PFSK-1 (cell line): Measurements from ENCODE around the gene GZF1.

Experiments used
- FOXP2 ChIP-seq: optimal IDR thresholded peaks from 2 replicates; pipeline ENCODE3; 2011; ENCODE audit warnings: borderline replicate concordance, control low read depth, inconsistent platforms; ENCODE audit not compliant: insufficient read depth; ENCODE audit errors: extremely low read length, extremely low read depth
- POLR2AphosphoS5 ChIP-seq: IDR thresholded peaks from 2 replicates; pipeline ENCODE4 v1.6.1; 2012; ENCODE audit warnings: low read depth, mild to moderate bottlenecking, control low read depth, low read length, moderate library complexity
- REST ChIP-seq, 2 experiments: IDR thresholded peaks; 2 replicates each; pipeline versions ENCODE4 v1.6.1 to v1.8.0; 2011 to 2012; ENCODE audit warnings: low read depth in 2 of 2, low read length in 2 of 2, control low read depth in 1 of 2, inconsistent platforms in 1 of 2, mild to moderate bottlenecking in 1 of 2, moderate library complexity in 1 of 2; ENCODE audit not compliant: insufficient read depth in 1 of 2
- SIN3A ChIP-seq: IDR thresholded peaks from 2 replicates; pipeline ENCODE4 v1.6.1; 2012; ENCODE audit warnings: mild to moderate bottlenecking, low read length, moderate library complexity, borderline replicate concordance; ENCODE audit not compliant: insufficient read depth
- TAF1 ChIP-seq: IDR thresholded peaks from 2 replicates; pipeline ENCODE4 v1.6.1; 2012; ENCODE audit warnings: low read length, control low read depth, borderline replicate concordance; ENCODE audit not compliant: insufficient read depth

Gene GZF1

GRCh38 chr20:23381876-23382275 is 19.9 kb downstream of the GZF1 start:
- no peak for TF ChIP-seq SIN3A
- no peak for TF ChIP-seq FOXP2

GRCh38 chr20:23386304-23387117 is 24.5 kb downstream of the GZF1 start:
- TF ChIP-seq REST (IDR thresholded peaks at IDR 0.05; ENCODE audit: insufficient read depth in 1 of 2, low read depth in 2 of 2, low read length in 2 of 2) (no peak), FOXP2 (no peak), TAF1 (no peak), SIN3A (no peak), POLR2AphosphoS5 (no peak)

- TF ChIP-seq POLR2AphosphoS5 (no peak), REST (IDR thresholded peaks at IDR 0.05; ENCODE audit: insufficient read depth in 1 of 2, low read depth in 2 of 2, low read length in 2 of 2) (no peak), SIN3A (no peak), TAF1 (no peak), FOXP2 (no peak)
These were observed 25.1 kb downstream of the GZF1 start for GRCh38 chr20:23387118-23387443.

GRCh38 chr20:23390091-23390774 is 28.3 kb downstream of the GZF1 start:
- TF ChIP-seq SIN3A: no peak
- no peak for TF ChIP-seq FOXP2
- no peak for TF ChIP-seq REST (IDR thresholded peaks at IDR 0.05; ENCODE audit: insufficient read depth in 1 of 2, low read depth in 2 of 2, low read length in 2 of 2)
- TF ChIP-seq POLR2AphosphoS5: no peak
- TF ChIP-seq TAF1: no peak

GRCh38 chr20:23391707-23392310 is 29.8 kb downstream of the GZF1 start:
- TF ChIP-seq TAF1 (no peak), SIN3A (no peak), REST (IDR thresholded peaks at IDR 0.05; ENCODE audit: insufficient read depth in 1 of 2, low read depth in 2 of 2, low read length in 2 of 2) (no peak), FOXP2 (no peak), POLR2AphosphoS5 (no peak)
